Stimulated activated CD4-positive, alpha-beta T cell treated with anti-CD3 and anti-CD28 coated beads, Interleukin-2, amount 100 ng/mL, for 24 hours (primary cell): Measurements from ENCODE around the gene SRSF12.
"Not testable (repeated sequence)": the region's sequence is repeated elsewhere in the genome, so short reads cannot be mapped to it uniquely, and the experiment has no call there.

Source experiments
- DNase-seq, 2 donors: peaks; one replicate each; pipeline ENCODE4 v3.0.0-alpha.2; 2020

The SRSF12 gene

DNA sequence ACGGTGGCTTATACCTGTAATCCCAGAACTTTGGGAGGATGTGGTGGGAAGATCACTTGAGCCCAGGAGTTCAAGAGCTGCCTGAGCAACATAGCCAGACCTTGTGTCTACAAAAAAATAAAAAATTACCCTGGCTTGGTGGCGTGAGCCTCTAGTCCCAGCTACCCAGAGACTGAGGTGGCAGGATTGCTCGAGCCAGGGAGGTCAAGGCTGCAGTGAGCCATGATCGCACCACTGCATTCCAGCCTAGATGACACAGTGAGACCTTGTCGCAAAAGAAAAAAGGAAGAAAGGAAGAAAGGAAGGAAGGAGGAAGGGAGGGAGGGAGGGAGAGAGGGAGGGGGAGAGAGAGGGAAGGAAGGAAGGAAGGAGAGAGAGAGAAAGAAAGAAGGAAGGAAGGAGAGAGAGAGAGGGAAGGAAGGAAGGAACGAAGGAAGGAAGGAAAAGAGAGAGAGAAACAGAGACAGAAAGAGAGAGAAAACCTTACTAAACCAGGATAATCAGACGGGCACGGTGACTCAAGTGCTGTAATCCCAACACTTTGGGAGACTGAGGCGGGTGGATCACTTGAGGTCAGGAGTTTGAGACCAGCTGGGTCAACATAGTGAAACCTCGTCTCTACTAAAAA is 48.2 kb downstream of the SRSF12 start:
- DNase-seq, result no peak

DNA sequence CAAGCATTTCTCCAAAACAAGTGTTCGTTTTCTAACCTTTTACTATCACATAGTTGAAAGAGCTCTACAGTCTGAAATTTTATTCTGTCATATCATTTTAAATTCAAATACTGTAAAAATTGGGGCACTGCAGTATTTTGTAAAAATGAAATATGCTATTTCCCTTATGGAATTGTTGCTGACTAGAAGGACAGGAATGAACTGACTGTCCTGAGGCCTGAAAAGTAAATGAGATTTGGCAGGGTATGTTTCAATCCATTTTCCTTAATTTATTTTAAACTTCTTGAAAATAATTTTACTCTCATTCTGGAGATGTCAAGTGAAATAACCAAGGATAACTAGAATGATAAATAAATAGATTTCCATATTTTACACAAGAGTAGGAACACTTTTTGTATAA is 49.2 kb downstream of the SRSF12 start:
- no peak for DNase-seq

DNA sequence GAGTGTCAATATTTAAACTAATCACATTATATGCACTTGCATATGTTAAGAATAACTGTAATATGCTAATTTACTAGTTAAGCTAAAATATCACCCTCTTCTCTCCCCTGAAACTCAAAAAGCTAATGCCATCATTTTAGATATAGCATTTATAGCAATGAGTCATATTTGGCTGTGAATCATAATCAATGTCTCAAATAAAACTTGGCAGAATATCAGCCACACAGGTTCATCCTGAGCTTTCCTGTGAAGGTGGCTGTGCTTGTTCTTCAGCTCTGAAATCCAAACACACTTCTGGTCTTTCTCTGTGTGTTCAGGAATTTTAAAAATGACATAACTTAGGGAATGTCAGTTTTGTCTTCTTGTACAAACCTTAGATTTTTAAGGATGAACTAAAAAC is 50.1 kb downstream of the SRSF12 start:
- no peak for DNase-seq

- no peak for DNase-seq
These were observed 50.8 kb downstream of the SRSF12 start for GRCh38 chr6:89066940-89067646.

DNA sequence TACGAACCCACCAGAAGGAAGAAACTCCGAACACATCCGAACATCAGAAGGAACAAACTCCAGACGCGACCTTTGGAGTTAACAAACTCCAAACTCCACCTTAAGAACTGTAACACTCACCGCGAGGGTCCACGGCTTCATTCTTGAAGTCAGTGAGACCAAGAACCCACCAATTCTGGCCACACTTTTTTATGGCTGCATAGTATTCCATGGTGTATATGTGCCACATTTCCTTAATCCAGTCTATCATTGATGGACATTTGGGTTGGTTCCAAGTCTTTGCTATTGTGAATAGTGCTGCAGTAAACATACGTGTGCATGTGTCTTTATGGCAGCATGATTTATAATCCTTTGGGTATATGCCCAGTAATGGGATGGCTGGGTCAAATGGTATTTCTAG is 51.8 kb downstream of the SRSF12 start:
- DNase-seq, result not testable (repeated sequence)

GRCh38 chr6:89064931-89065330 is 52.9 kb downstream of the SRSF12 start:
- not testable (repeated sequence) for DNase-seq

GRCh38 chr6:89063881-89064280 is 54.0 kb downstream of the SRSF12 start:
- DNase-seq, result no peak

- DNase-seq, result no peak
These were observed 58.6 kb downstream of the SRSF12 start for GRCh38 chr6:89059227-89059626.

DNA sequence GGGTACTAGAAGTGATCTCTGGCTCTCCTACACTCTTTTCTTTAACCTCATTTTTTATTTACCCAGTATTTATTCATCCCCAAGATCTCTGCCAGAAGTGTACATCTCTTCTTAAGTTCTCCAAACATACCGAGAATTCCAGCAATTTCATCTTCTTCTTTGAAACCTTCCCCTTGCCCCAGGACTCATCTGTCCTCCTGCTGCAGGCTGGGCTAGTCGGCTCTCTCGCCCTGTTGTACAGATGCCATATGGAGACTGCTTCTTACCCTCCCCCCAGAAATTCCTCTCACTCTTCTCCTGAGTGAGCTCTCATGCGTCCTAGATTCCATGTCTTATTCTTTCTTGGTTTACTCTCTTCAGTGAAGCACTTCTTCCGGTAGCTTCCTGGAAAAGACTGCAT is 59.2 kb downstream of the SRSF12 start:
- DNase-seq, result no peak

- no peak for DNase-seq
These were observed 60.1 kb downstream of the SRSF12 start for GRCh38 chr6:89057759-89058158.

GRCh38 chr6:89054208-89054607 is 63.7 kb downstream of the SRSF12 start:
- no peak for DNase-seq

- no peak for DNase-seq
These were observed 66.2 kb downstream of the SRSF12 start for GRCh38 chr6:89051676-89052075.

DNA sequence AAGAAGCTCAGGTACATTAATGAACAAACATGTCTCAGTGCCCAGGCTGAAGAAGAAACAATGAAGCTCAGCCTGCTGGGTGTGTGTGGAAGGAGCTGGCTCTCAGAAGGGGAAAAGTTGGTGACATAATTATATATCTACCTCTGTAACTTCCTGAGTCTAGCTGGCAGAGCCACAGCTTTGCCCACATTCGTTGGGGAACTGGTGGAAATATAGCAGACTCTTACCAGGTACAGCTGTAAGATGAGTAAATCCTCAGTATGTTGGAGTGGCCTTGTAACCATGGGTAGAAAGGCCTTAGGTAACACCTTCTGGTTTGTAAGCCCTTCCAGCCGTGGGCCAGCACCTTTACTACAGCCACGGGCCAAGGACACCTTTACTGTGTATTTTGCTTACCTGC is 67.2 kb downstream of the SRSF12 start:
- DNase-seq, result no peak

DNA sequence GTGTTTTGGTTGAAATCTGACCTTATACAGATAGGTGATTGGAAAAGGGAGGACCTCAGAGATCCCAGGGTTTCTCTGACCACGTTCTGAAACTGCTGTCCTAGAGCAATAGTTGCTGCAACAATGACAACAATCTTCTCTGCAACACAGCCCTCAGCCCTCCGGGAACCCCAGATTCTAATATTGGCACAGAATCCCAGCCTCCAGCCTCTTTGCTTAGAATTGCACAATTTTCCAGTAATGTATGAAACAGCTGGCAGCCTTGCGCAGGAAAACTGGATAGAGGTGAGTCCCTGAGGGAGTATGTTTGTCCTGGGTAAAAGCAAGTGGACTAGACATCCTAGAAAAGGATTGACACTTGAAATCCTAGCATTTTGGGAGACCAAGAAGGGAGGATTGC is 67.7 kb downstream of the SRSF12 start:
- no peak for DNase-seq

GRCh38 chr6:89048985-89049384 is 68.9 kb downstream of the SRSF12 start:
- no peak for DNase-seq

GRCh38 chr6:89048288-89048923 is 69.5 kb downstream of the SRSF12 start:
- DNase-seq, result no peak

GRCh38 chr6:89047473-89047872 is 70.4 kb downstream of the SRSF12 start:
- no peak for DNase-seq
